Measurements from ENCODE around the gene DECR2. TPM values are rescaled to one million over a fixed set of nuclear protein-coding genes. Genes with fewer than 3 reads are reported as not detected.

The DECR2 gene
- total and polyA plus RNA-seq, 10 of the 15 experiments (the other 5 are each of a cell fraction or from before 2014, with no cell fraction given), result 0.53 to 20.3 (median 6.0) TPM

GRCh38 chr16:370979-371514 is 30.6 kb upstream of the DECR2 start:
- in situ Hi-C loops (cut with MboI), result no loop called here
- CTCF ChIA-PET, result interaction anchor here (0.6 to 1.0 kb wide), 6 partner anchors 9 to 274 kb away, joined by 3 to 6 read pairs (median 3); partner anchors contain the start of gene LUC7L
- POLR2A ChIA-PET, result interaction anchor here (0.8 to 3.0 kb wide), 9 partner anchors 10 to 155 kb away, joined by 3 to 22 read pairs (median 4); partner anchors contain the start of genes AXIN1, FAM234A, LUC7L and PGAP6
- BruUV-seq (replicated peaks), result no TSS peak
- H3K4me2 ChIP-seq (ENCODE audit: control insufficient read depth, insufficient read depth), result peak overlapping the region; percentile 36; the same call in 1 of the 2 replicates
- peaks cover 4% of the 10 kb centered on the region; the same call in 1 of the 2 replicates for H3K4me1 ChIP-seq (ENCODE audit: control insufficient read depth, insufficient read depth, low read length)
- no peaks in the 10 kb centered on the region for H4K20me1 ChIP-seq (ENCODE audit: control insufficient read depth, insufficient read depth)
- TF ChIP-seq E4F1 (IDR thresholded peaks at IDR 0.05; ENCODE audit: borderline replicate concordance, partially characterized antibody) (no peak), ATF7 (IDR thresholded peaks at IDR 0.05; ENCODE audit: low read depth) (no peak), ZNF207 (IDR thresholded peaks at IDR 0.05; ENCODE audit: borderline replicate concordance) (no peak; the same call in 1 of the 2 replicates), ZNF384 (IDR thresholded peaks at IDR 0.05; ENCODE audit: borderline replicate concordance, low read depth, low read length) (no peak), NFXL1 (IDR thresholded peaks at IDR 0.05; ENCODE audit: borderline replicate concordance) (no peak), ZBTB33 (IDR thresholded peaks at IDR 0.05) (no peak), STAT1 (conservative IDR thresholded peaks at IDR 0.05) (no peak), SMC3 (IDR thresholded peaks at IDR 0.05; ENCODE audit: borderline replicate concordance, low read length) (no peak), ZBTB4 (CRISPR knock-in tag; IDR thresholded peaks at IDR 0.05) (no peak), FOXM1 (IDR thresholded peaks at IDR 0.05; ENCODE audit: low read depth, low read length) (no peak), PAX8 (IDR thresholded peaks at IDR 0.05) (no peak)
- H3K27me3 ChIP-seq (replicated peaks in 1 of 2; ENCODE audit: control insufficient read depth in 2 of 2, insufficient read depth in 2 of 2, low read length in 1 of 2), result no peaks in the 10 kb centered on the region
- DNase-seq (ENCODE audit: low read depth, low spot score), result no peak
- H3K4me3 ChIP-seq, result no peak overlapping the region
- H3K36me3 ChIP-seq (ENCODE audit: control insufficient read depth in 2 of 2, insufficient read depth in 2 of 2, low read length in 1 of 2), result peaks cover 5 to 21% of the 10 kb centered on the region in 2 experiments; a peak in 3 of 4 replicates
- RAD21 ChIA-PET (ENCODE audit: unreplicated experiment), result interaction anchor here (0.7 to 1.1 kb wide), 5 partner anchors 9 to 264 kb away, joined by 3 to 6 read pairs (median 5); partner anchors contain the start of genes DECR2 and PGAP6
- no peak for FAIRE-seq
- intact Hi-C loops (cut with micrococcal nuclease; ENCODE audit: unreplicated experiment), result no loop called here
- WGBS (ENCODE audit: insufficient coverage, insufficient replicate concordance, low lambda C conversion rate, missing lambda C conversion rate), result 47% methylated on average over 10 of the region's 10 CpGs
- H3K27ac ChIP-seq (ENCODE audit: control insufficient read depth, insufficient read depth), result peak overlapping the region; percentile 61
- H3K79me2 ChIP-seq (ENCODE audit: control insufficient read depth, insufficient read depth, low read length), result peaks cover 4% of the 10 kb centered on the region
- peak overlapping the region; percentile 22 for H2AFZ ChIP-seq (ENCODE audit: control insufficient read depth, low read depth, low read length)
- peak; percentile 10 for ATAC-seq
- peak overlapping the region; percentile 54 for H3K9ac ChIP-seq (ENCODE audit: control insufficient read depth, insufficient read depth, low read length)
- H3K9me3 ChIP-seq (replicated peaks; ENCODE audit: control insufficient read depth, insufficient read depth, low read length), result no peaks in the 10 kb centered on the region
- SMC1A ChIA-PET (ENCODE audit: uncharacterized antibody, unreplicated experiment), result interaction anchor here (0.9 to 1.4 kb wide), 4 partner anchors 8 to 12 kb away, joined by 3 to 6 read pairs (median 4); no protein-coding TSS in a partner anchor

All from GM12878 (cell line).